HepG2 (cell line): ENCODE data around the gene ZNF134. TPM values are rescaled to one million over a fixed set of nuclear protein-coding genes. Genes with fewer than 3 reads are reported as not detected.

Source experiments
- CAMTA2 ChIP-seq: sonication (generic); formaldehyde crosslinking; IDR thresholded peaks from 2 replicates; pipeline ENCODE4 v1.4.0; 2020; ENCODE audit warnings: mild to moderate bottlenecking, missing genetic modification reagents, borderline replicate concordance
- FIP1L1 ChIP-seq: fragments of 200-400 bp; formaldehyde crosslinking; IDR thresholded peaks from 2 replicates; pipeline ENCODE4 v1.6.1; 2018; ENCODE audit warnings: low read depth, mild to moderate bottlenecking, low read length, moderate library complexity, borderline replicate concordance; ENCODE audit not compliant: insufficient read depth
- KLF15 ChIP-seq: sonication (generic); formaldehyde crosslinking; IDR thresholded peaks from 2 replicates; pipeline ENCODE4 v1.8.1; 2023; ENCODE audit warnings: borderline replicate concordance, mild to moderate bottlenecking, inconsistent platforms, missing genetic modification reagents, mixed read lengths
- LBX2 ChIP-seq: sonication (generic); formaldehyde crosslinking; IDR thresholded peaks from 2 replicates; pipeline ENCODE4 v1.5.0; 2020; ENCODE audit warnings: missing genetic modification reagents, mild to moderate bottlenecking, borderline replicate concordance
- NCOA2 ChIP-seq: sonication (generic); formaldehyde crosslinking; IDR thresholded peaks from 2 replicates; pipeline ENCODE4 v1.8.0; 2022; ENCODE audit warnings: inconsistent platforms
- NFKB2 ChIP-seq: sonication (generic); formaldehyde crosslinking; IDR thresholded peaks from 2 replicates; pipeline ENCODE4 v1.4.0; 2020; ENCODE audit warnings: missing genetic modification reagents, borderline replicate concordance
- PRPF4 ChIP-seq: fragments of 200-400 bp; formaldehyde crosslinking; IDR thresholded peaks from 2 replicates; pipeline ENCODE4 v1.6.1; 2016; ENCODE audit warnings: low read length, low read depth; ENCODE audit not compliant: poor library complexity, severe bottlenecking
- RFX1 ChIP-seq: fragments of 450-650 bp; IDR thresholded peaks from 2 replicates; pipeline ENCODE4 v1.6.1; 2017
- SCMH1 ChIP-seq: sonication (generic); formaldehyde crosslinking; IDR thresholded peaks from 2 replicates; pipeline ENCODE4 v1.9.0; 2021; ENCODE audit warnings: missing genetic modification reagents, mild to moderate bottlenecking, borderline replicate concordance
- SMAD3 ChIP-seq: sonication (generic); formaldehyde crosslinking; IDR thresholded peaks from 2 replicates; pipeline ENCODE4 v1.4.0; 2020; ENCODE audit warnings: missing genetic modification reagents
- SPEN ChIP-seq: sonication (generic); formaldehyde crosslinking; IDR thresholded peaks from 2 replicates; pipeline ENCODE4 v1.5.1; 2020; ENCODE audit warnings: low read depth, mild to moderate bottlenecking, missing genetic modification reagents
- TFDP1 ChIP-seq: IDR thresholded peaks from 2 replicates; pipeline ENCODE4 v1.6.1; 2016; ENCODE audit warnings: missing compliant biosample characterization, missing genetic modification reagents, borderline replicate concordance
- TFDP2 ChIP-seq: sonication (generic); formaldehyde crosslinking; IDR thresholded peaks from 2 replicates; pipeline ENCODE4 v1.4.0; 2020; ENCODE audit warnings: missing genetic modification reagents
- ZC3H4 ChIP-seq: sonication (generic); formaldehyde crosslinking; IDR thresholded peaks from 2 replicates; pipeline ENCODE4 v1.4.0; 2020; ENCODE audit warnings: missing genetic modification reagents, borderline replicate concordance
- ZFP36 ChIP-seq: fragments of 150-350 bp; IDR thresholded peaks from 2 replicates; pipeline ENCODE4 v1.6.1; 2018; ENCODE audit warnings: borderline replicate concordance, low read length, low read depth; ENCODE audit not compliant: partially characterized antibody
- ZMYM3 ChIP-seq: sonication (generic); formaldehyde crosslinking; IDR thresholded peaks from 2 replicates; pipeline ENCODE4 v1.5.1; 2020; ENCODE audit warnings: mild to moderate bottlenecking, missing genetic modification reagents
- ZNF224 ChIP-seq: sonication (generic); formaldehyde crosslinking; IDR thresholded peaks from 2 replicates; pipeline ENCODE4 v1.5.0; 2020; ENCODE audit warnings: mild to moderate bottlenecking, missing genetic modification reagents
- ZNF510 ChIP-seq: sonication (generic); formaldehyde crosslinking; IDR thresholded peaks from 2 replicates; pipeline ENCODE4 v1.4.0; 2020; ENCODE audit warnings: low read depth, mild to moderate bottlenecking, missing genetic modification reagents
- ZNF766 ChIP-seq: sonication (generic); formaldehyde crosslinking; IDR thresholded peaks from 2 replicates; pipeline ENCODE4 v1.5.0; 2020; ENCODE audit warnings: missing genetic modification reagents, borderline replicate concordance
- ZNF776 ChIP-seq: sonication (generic); formaldehyde crosslinking; IDR thresholded peaks from 2 replicates; pipeline ENCODE4 v1.4.0; 2020; ENCODE audit warnings: mild to moderate bottlenecking, missing genetic modification reagents
- ZNF784 ChIP-seq: sonication (generic); formaldehyde crosslinking; IDR thresholded peaks from 2 replicates; pipeline ENCODE4 v1.5.1; 2020; ENCODE audit warnings: missing genetic modification reagents, mild to moderate bottlenecking, borderline replicate concordance
- polyA plus RNA-seq, 8 experiments: library from polyadenylated mRNA; depleted of rRNA in 3 of 8; stranded (reverse) in 7 of 8; unstranded in 1 of 8; fragments of >200 nt; fragmentation: Illumina TruSeq in 4 of 8; extraction: Trizol in 4 of 8; gene quantifications; 2 replicates each; pipeline versions ENCODE4 v1.2.1 to v1.2.3, GENCODE V29; 2011 to 2016; ENCODE audit warnings: low read depth in 4 of 8, missing spikeins in 1 of 8, mixed read lengths in 1 of 8; ENCODE audit not compliant: insufficient read depth in 1 of 8
- total RNA-seq, 5 experiments: library from RNA; depleted of rRNA; stranded (reverse); fragments of >200 nt; fragmentation: Illumina TruSeq; extraction: Trizol; gene quantifications; 2 replicates each; pipeline ENCODE4 v1.2.3, GENCODE V29; 2016; ENCODE audit warnings: low read depth in 1 of 5
- TF ChIP-seq, protein P1 (sequence below): sonication (generic); formaldehyde crosslinking; IDR thresholded peaks from 2 replicates; pipeline ENCODE4 v1.4.0; 2020; ENCODE audit warnings: mild to moderate bottlenecking, missing genetic modification reagents
- TF ChIP-seq, protein P2 (sequence below): sonication (generic); formaldehyde crosslinking; IDR thresholded peaks from 2 replicates; pipeline ENCODE4 v1.5.1; 2020; ENCODE audit warnings: missing genetic modification reagents, mild to moderate bottlenecking, borderline replicate concordance

Gene ZNF134
- total and polyA plus RNA-seq, 2 of the 13 experiments (the other 11 are each of a cell fraction or from before 2014, with no cell fraction given), result 6.8 to 17.1 TPM

DNA sequence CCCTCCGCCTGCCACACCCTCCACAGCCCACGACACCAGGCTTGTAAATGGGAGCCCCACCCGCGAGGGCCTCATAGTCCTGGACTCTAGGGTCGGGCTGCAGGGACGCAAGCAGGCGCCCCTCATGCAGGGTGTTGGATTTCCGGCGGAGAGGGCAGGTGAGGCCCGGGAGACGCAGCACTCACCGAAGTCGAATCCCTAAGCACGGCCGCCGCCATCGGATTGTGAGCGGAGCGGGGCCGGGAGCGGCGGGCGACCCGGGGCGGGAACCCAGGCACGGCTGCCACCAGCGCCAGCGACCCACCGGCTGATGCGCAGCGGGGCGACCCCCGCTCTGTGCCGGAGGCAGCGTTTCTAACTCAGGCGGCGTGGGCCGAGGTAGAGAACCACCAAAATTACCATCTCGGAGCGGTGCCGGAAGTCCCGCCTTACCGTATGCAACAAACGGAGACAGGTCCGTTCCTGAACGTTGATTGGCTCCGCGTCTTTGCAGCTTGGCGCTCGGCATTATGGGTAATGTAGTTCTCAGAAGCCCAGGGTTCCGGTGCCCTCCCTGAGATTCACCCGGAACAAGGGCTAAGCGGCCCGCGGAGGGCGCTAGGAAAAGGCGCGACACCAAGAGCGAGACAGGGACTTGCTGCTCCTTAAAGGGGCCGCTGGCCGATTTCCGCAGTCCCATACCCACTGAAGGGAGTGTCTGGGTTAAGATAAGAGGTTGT is 35.4 kb upstream of the ZNF134 start, which contains the start of gene ZNF416 (continued):
- peak; percentile 81 for TF ChIP-seq TFDP2 (CRISPR knock-in tag)
- no peak for TF ChIP-seq SMAD3 (CRISPR knock-in tag)
- TF ChIP-seq FIP1L1, result no peak
- TF ChIP-seq RFX1, result no peak
- no peak for TF ChIP-seq LBX2 (CRISPR knock-in tag)
- TF ChIP-seq ZNF784, result peak; percentile 70
- TF ChIP-seq ZMYM3 (CRISPR knock-in tag), result 0 out of 2 replicates have a peak, but pooled peaks have one; percentile 33
- TF ChIP-seq, protein P1, sequence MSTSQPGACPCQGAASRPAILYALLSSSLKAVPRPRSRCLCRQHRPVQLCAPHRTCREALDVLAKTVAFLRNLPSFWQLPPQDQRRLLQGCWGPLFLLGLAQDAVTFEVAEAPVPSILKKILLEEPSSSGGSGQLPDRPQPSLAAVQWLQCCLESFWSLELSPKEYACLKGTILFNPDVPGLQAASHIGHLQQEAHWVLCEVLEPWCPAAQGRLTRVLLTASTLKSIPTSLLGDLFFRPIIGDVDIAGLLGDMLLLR (CRISPR knock-in tag), result 0 out of 2 replicates have a peak, but pooled peaks have one; percentile 32
- TF ChIP-seq, protein P2, sequence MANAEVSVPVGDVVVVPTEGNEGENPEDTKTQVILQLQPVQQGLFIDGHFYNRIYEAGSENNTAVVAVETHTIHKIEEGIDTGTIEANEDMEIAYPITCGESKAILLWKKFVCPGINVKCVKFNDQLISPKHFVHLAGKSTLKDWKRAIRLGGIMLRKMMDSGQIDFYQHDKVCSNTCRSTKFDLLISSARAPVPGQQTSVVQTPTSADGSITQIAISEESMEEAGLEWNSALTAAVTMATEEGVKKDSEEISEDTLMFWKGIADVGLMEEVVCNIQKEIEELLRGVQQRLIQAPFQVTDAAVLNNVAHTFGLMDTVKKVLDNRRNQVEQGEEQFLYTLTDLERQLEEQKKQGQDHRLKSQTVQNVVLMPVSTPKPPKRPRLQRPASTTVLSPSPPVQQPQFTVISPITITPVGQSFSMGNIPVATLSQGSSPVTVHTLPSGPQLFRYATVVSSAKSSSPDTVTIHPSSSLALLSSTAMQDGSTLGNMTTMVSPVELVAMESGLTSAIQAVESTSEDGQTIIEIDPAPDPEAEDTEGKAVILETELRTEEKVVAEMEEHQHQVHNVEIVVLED (CRISPR knock-in tag), result peak; percentile 92
- peak; percentile 71; the same call in 1 of the 2 replicates for TF ChIP-seq TFDP1 (CRISPR knock-in tag)
- no peak for TF ChIP-seq PRPF4
- TF ChIP-seq ZC3H4, result no peak
- TF ChIP-seq KLF15 (CRISPR knock-in tag), result no peak
- TF ChIP-seq ZNF776 (CRISPR knock-in tag), result no peak
- 0 out of 2 replicates have a peak, but pooled peaks have one; percentile 39 for TF ChIP-seq CAMTA2 (CRISPR knock-in tag)
- TF ChIP-seq NCOA2 (CRISPR knock-in tag), result peak; percentile 37; the same call in 1 of the 2 replicates
- TF ChIP-seq NFKB2 (CRISPR knock-in tag), result peak; percentile 61; the same call in 1 of the 2 replicates
- no peak for TF ChIP-seq SCMH1
- TF ChIP-seq ZNF510 (CRISPR knock-in tag), result no peak
- no peak for TF ChIP-seq ZNF224 (CRISPR knock-in tag)
- peak; percentile 79; the same call in 1 of the 2 replicates for TF ChIP-seq ZNF766 (CRISPR knock-in tag)
- peak; percentile 87; the same call in 1 of the 2 replicates for TF ChIP-seq SPEN
- TF ChIP-seq ZFP36, result peak; percentile 73
